Erythroblast (primary cell): ENCODE results near the gene RNF182.

Experiments
- GATA1 ChIP-seq: IDR thresholded peaks from 2 replicates; pipeline ENCODE4 v1.6.1; 2011; ENCODE audit warnings: low read depth, mild to moderate bottlenecking, control low read depth, low read length, moderate library complexity
- POLR2A ChIP-seq: IDR thresholded peaks from 2 replicates; pipeline ENCODE4 v1.6.1; 2011; ENCODE audit warnings: mild to moderate bottlenecking, low read length

DNA sequence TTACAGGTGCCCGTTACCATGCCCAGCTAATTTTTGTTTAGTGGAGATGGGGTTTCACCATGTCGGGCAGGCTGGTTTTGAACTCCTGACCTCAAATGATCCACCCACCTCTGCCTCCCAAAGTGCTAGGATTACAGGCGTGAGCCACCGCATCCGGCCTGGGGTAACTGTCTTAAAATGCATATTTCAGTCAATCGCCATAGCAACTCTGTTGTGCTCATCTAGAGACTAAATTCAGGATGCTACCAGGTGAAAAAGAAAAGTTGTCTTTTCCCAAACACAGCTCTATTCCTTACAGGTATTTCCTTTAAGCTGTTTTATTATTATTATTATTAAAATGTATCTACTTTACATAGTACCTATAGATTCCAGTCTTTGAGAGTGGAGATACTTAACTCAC lies 66.6 kb downstream of the RNF182 start:
- TF ChIP-seq POLR2A (no peak), GATA1 (no peak)
